Panc1 (cell line): ENCODE measurements around the gene GRIN2A. TPM values are rescaled to one million over a fixed set of nuclear protein-coding genes. Genes with fewer than 3 reads are reported as not detected.
A peak's percentile ranks its signal among the peaks of the same experiment; 100 is the strongest.

Experiments used
- ATAC-seq: fragments of 200-7000 bp; cut with Tn5 transposase; 2 replicates; pipeline ENCODE4 v1.9.1; 2020; ENCODE audit warnings: mild to moderate bottlenecking, moderate library complexity
- BruUV-seq: library from RNA; stranded (reverse); fragments of 400-500 nt; replicated peaks from 2 replicates; lab custom pipeline; 2021; lab: Mats Ljungman, UMichigan
- CTCF ChIA-PET: fragments of 300-600 bp; sonication (Branson Sonifier 250); formaldehyde crosslinking; loops from one replicate; lab custom pipeline; 2022; ENCODE audit warnings: antibody characterized with exemption; lab: Charles Lee
- POLR2A ChIA-PET: fragments of 300-600 bp; sonication (Branson Sonifier 250); formaldehyde crosslinking; loops from one replicate; lab custom pipeline; 2022; ENCODE audit warnings: antibody characterized with exemption; lab: Charles Lee
- DNase-seq: peaks from one replicate; pipeline ENCODE4 v3.0.0-alpha.2; 2010; ENCODE audit warnings: low read depth, low spot score
- H3K27ac ChIP-seq: 2 replicates; pipeline ENCODE4 v1.5.1; 2011; ENCODE audit warnings: mild to moderate bottlenecking, low read length, inconsistent platforms
- H3K27me3 ChIP-seq: fragments of 200-500 bp; sonication (Bioruptor generic); 2 replicates; pipeline ENCODE4 v1.6.0; 2014; ENCODE audit warnings: low read length, inconsistent platforms; ENCODE audit not compliant: control insufficient read depth, insufficient read depth
- H3K36me3 ChIP-seq: fragments of 200-500 bp; sonication (Bioruptor generic); 2 replicates; pipeline ENCODE4 v1.5.1; 2014; ENCODE audit warnings: inconsistent platforms, mild to moderate bottlenecking, low read length, moderate library complexity; ENCODE audit not compliant: control insufficient read depth, insufficient read depth
- H3K4me1 ChIP-seq: 2 replicates; pipeline ENCODE4 v1.5.1; 2011; ENCODE audit warnings: inconsistent platforms, mild to moderate bottlenecking, low read length, moderate library complexity; ENCODE audit not compliant: control insufficient read depth, insufficient read depth
- H3K4me3 ChIP-seq, 2 experiments: 2 replicates each; pipeline ENCODE4 v1.5.1; 2011 to 2012; ENCODE audit warnings: low read depth in 2 of 2, low read length in 2 of 2, mild to moderate bottlenecking in 2 of 2, inconsistent platforms in 1 of 2, moderate library complexity in 1 of 2
- H3K9me3 ChIP-seq: fragments of 200-500 bp; sonication (Bioruptor generic); 2 replicates; pipeline ENCODE4 v1.5.1; 2014; ENCODE audit warnings: low read depth, mild to moderate bottlenecking, inconsistent platforms, low read length, moderate library complexity; ENCODE audit not compliant: control insufficient read depth, insufficient read depth
- CTCF ChIP-seq: fragments of 450-650 bp; IDR thresholded peaks from 2 replicates; pipeline ENCODE4 v1.5.1; 2017; ENCODE audit warnings: mild to moderate bottlenecking
- POLR2AphosphoS5 ChIP-seq: IDR thresholded peaks from 2 replicates; pipeline ENCODE4 v1.6.1; 2012; ENCODE audit warnings: mild to moderate bottlenecking, low read depth, low read length, moderate library complexity
- SIN3A ChIP-seq: IDR thresholded peaks from 2 replicates; pipeline ENCODE4 v1.6.1; 2012; ENCODE audit warnings: low read depth, mild to moderate bottlenecking, low read length, moderate library complexity, borderline replicate concordance; ENCODE audit not compliant: insufficient read depth
- TCF7L2 ChIP-seq: IDR thresholded peaks from 2 replicates; pipeline ENCODE4 v1.6.1; 2011; ENCODE audit warnings: mild to moderate bottlenecking, low read depth, low read length, inconsistent platforms
- in situ Hi-C: cut with HindIII; loops from 2 replicates; pipeline ENCODE4 v1.10.0; 2016; ENCODE audit warnings: low sequenced_read_pairs, low pct_unique_long_range_greater_than_20kb
- intact Hi-C: fragments of 100-400 bp; cut with micrococcal nuclease; formaldehyde crosslinking; loops from one replicate; pipeline ENCODE4 v1.10.0; 2022; ENCODE audit not compliant: unreplicated experiment
- total RNA-seq: library from RNA; stranded (reverse); gene quantifications from one replicate; pipeline ENCODE4 v1.2.1, GENCODE V29; 2021; ENCODE audit not compliant: unreplicated experiment
- TF ChIP-seq, protein P1 (sequence below), 2 experiments: IDR thresholded peaks; 2 replicates each; pipeline ENCODE4 v1.6.1; 2011 to 2012; ENCODE audit warnings: low read depth in 2 of 2, control low read depth in 1 of 2, low read length in 1 of 2, mild to moderate bottlenecking in 1 of 2, moderate library complexity in 1 of 2; ENCODE audit not compliant: insufficient read depth in 1 of 2

The GRIN2A gene
- total RNA-seq, 1 experiment from 2014 or later: 12.3 TPM

DNA sequence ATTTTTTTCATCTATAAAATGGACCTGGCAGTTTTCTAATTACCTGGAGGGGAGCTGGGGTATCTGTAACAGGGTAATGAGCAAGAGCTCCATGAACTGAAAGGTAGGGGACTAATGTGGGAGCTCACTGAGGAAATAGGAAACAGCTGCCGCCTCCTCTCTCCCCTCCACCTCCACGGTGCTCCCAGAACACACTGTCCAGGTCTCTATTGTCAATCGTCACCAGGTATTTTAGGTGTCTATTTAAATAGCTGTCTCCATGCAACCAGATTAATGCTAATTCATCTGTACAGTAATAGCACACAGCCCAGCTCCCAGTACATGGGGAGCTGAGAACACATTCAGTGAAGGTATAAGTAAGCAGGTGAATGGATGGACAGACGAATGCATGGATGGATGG lies 233.3 kb downstream of the GRIN2A start:
- DNase-seq (no peak), ATAC-seq (no peak)
- Histone ChIP-seq H3K4me3 (no peak overlapping the region), H3K4me1 (no peaks in the 10 kb centered on the region), H3K27ac (no peak overlapping the region), H3K9me3 (no peaks in the 10 kb centered on the region), H3K27me3 (no peaks in the 10 kb centered on the region), H3K36me3 (no peaks in the 10 kb centered on the region)
- BruUV-seq: no TSS peak
- ChIA-PET CTCF (no interaction called here), POLR2A (no interaction called here)
- intact Hi-C loops (no loop called here), in situ Hi-C loops (no loop called here)
- TF ChIP-seq POLR2AphosphoS5 (no peak), TCF7L2 (no peak), SIN3A (no peak), CTCF (no peak)
- TF ChIP-seq, protein P1, sequence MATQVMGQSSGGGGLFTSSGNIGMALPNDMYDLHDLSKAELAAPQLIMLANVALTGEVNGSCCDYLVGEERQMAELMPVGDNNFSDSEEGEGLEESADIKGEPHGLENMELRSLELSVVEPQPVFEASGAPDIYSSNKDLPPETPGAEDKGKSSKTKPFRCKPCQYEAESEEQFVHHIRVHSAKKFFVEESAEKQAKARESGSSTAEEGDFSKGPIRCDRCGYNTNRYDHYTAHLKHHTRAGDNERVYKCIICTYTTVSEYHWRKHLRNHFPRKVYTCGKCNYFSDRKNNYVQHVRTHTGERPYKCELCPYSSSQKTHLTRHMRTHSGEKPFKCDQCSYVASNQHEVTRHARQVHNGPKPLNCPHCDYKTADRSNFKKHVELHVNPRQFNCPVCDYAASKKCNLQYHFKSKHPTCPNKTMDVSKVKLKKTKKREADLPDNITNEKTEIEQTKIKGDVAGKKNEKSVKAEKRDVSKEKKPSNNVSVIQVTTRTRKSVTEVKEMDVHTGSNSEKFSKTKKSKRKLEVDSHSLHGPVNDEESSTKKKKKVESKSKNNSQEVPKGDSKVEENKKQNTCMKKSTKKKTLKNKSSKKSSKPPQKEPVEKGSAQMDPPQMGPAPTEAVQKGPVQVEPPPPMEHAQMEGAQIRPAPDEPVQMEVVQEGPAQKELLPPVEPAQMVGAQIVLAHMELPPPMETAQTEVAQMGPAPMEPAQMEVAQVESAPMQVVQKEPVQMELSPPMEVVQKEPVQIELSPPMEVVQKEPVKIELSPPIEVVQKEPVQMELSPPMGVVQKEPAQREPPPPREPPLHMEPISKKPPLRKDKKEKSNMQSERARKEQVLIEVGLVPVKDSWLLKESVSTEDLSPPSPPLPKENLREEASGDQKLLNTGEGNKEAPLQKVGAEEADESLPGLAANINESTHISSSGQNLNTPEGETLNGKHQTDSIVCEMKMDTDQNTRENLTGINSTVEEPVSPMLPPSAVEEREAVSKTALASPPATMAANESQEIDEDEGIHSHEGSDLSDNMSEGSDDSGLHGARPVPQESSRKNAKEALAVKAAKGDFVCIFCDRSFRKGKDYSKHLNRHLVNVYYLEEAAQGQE (IDR thresholded peaks at IDR 0.05; ENCODE audit: insufficient read depth in 1 of 2, low read depth in 2 of 2, low read length in 1 of 2): no peak

GRCh38 chr16:9946022-9946720 lies 236.1 kb downstream of the GRIN2A start:
- TF ChIP-seq CTCF: peak; percentile 13; the same call in 1 of the 2 replicates
- no peak for TF ChIP-seq POLR2AphosphoS5
- TF ChIP-seq SIN3A: no peak
- TF ChIP-seq TCF7L2: no peak
- TF ChIP-seq, protein P1 (IDR thresholded peaks at IDR 0.05; ENCODE audit: insufficient read depth in 1 of 2, low read depth in 2 of 2, low read length in 1 of 2): no peak
- intact Hi-C loops: no loop called here
- in situ Hi-C loops: no loop called here
- no peak for ATAC-seq
- no peaks in the 10 kb centered on the region for H3K27me3 ChIP-seq
- ChIA-PET POLR2A (no interaction called here), CTCF (no interaction called here)
- DNase-seq: no peak
- H3K4me1 ChIP-seq: no peaks in the 10 kb centered on the region
- no TSS peak for BruUV-seq
- no peak overlapping the region for H3K27ac ChIP-seq
- H3K36me3 ChIP-seq: no peaks in the 10 kb centered on the region
- no peak overlapping the region for H3K4me3 ChIP-seq
- H3K9me3 ChIP-seq: no peaks in the 10 kb centered on the region
